GM18873 (cell line): Measurements from ENCODE around the gene IVL.

Experiments used
- ATAC-seq: cut with Tn5 transposase; IDR thresholded peaks from one replicate; pipeline ENCODE4 v1.9.1; 2021; ENCODE audit warnings: mild to moderate bottlenecking, moderate library complexity, moderate number of reproducible peaks; ENCODE audit not compliant: unreplicated experiment, low FRiP score

The IVL gene

GRCh38 chr1:152886758-152887409 is 21.5 kb upstream of the IVL start:
- ATAC-seq: no peak

- ATAC-seq: no peak
Measured at GRCh38 chr1:152888126-152888525, 20.2 kb upstream of the IVL start.

GRCh38 chr1:152899027-152899426 is 9.3 kb upstream of the IVL start:
- no peak for ATAC-seq

- no peak for ATAC-seq
Measured at GRCh38 chr1:152899883-152900282, 8.5 kb upstream of the IVL start.

GRCh38 chr1:152901631-152902030 is 6.7 kb upstream of the IVL start:
- no peak for ATAC-seq

- no peak for ATAC-seq
Measured at GRCh38 chr1:152902636-152903035, 5.7 kb upstream of the IVL start.

- ATAC-seq: no peak
Measured at GRCh38 chr1:152904688-152905440, 3.5 kb upstream of the IVL start.

- ATAC-seq: no peak
Measured at GRCh38 chr1:152906023-152906565, 2.3 kb upstream of the IVL start.

GRCh38 chr1:152909206-152909605 is 860 bp downstream of the IVL start:
- ATAC-seq: no peak

GRCh38 chr1:152912471-152912870 is 4.1 kb downstream of the IVL start:
- ATAC-seq: no peak

- no peak for ATAC-seq
Measured at GRCh38 chr1:152912900-152913299, 4.6 kb downstream of the IVL start.

- no peak for ATAC-seq
Measured at GRCh38 chr1:152917794-152918193, 9.4 kb downstream of the IVL start.

- no peak for ATAC-seq
Measured at GRCh38 chr1:152919071-152919470, 10.7 kb downstream of the IVL start.

GRCh38 chr1:152924191-152924590 is 15.8 kb downstream of the IVL start:
- no peak for ATAC-seq

GRCh38 chr1:152926091-152926490 is 17.7 kb downstream of the IVL start:
- ATAC-seq: no peak

GRCh38 chr1:152928671-152929070 is 20.3 kb downstream of the IVL start:
- ATAC-seq: no peak

GRCh38 chr1:152932170-152932811 is 23.9 kb downstream of the IVL start:
- no peak for ATAC-seq

- no peak for ATAC-seq
Measured at GRCh38 chr1:152933196-152933595, 24.9 kb downstream of the IVL start.

- ATAC-seq: no peak
Measured at GRCh38 chr1:152940614-152941013, 32.3 kb downstream of the IVL start.

GRCh38 chr1:152941037-152941711 is 32.8 kb downstream of the IVL start:
- ATAC-seq: no peak

- ATAC-seq: no peak
Measured at GRCh38 chr1:152942161-152942560, 33.8 kb downstream of the IVL start.
